Adrenal gland (tissue), 12 donors: ENCODE measurements around the gene ARID5B. TPM values are rescaled to one million over a fixed set of nuclear protein-coding genes. Genes with fewer than 3 reads are reported as not detected.

ENCODE experiments used
- DNase-seq, 7 donors: peaks; one replicate each; pipeline ENCODE4 v3.0.0-alpha.2; 2019 to 2020
- H3K27ac ChIP-seq, 5 donors: fragments of 200-600 bp; sonication (generic) in 4 of 5; 1 replicate in 3 of 5; 2 replicates in 2 of 5; pipeline versions ENCODE4 v1.5.1 to v1.8.0; 2016 to 2020; ENCODE audit warnings: mild to moderate bottlenecking in 1 of 5
- H3K27me3 ChIP-seq: fragments of 200-600 bp; 2 replicates; pipeline ENCODE4 v1.8.0; 2021
- H3K36me3 ChIP-seq, 2 donors: fragments of 200-600 bp; replicated peaks in 1 of 2; 1 replicate in 1 of 2; 2 replicates in 1 of 2; pipeline versions ENCODE4 v1.5.1 to v1.8.0; 2018 to 2022
- H3K4me1 ChIP-seq, 2 donors: fragments of 200-600 bp; replicated peaks in 1 of 2; 1 replicate in 1 of 2; 2 replicates in 1 of 2; pipeline versions ENCODE4 v1.5.1 to v1.8.0; 2018 to 2021
- H3K4me3 ChIP-seq, 4 donors: fragments of 200-600 bp; sonication (generic) in 3 of 4; one replicate each; pipeline ENCODE4 v1.5.1; 2016 to 2018
- H3K9me3 ChIP-seq, 3 donors: fragments of 200-600 bp; sonication (generic) in 1 of 3; replicated peaks in 1 of 3; 1 replicate in 2 of 3; 2 replicates in 1 of 3; pipeline versions ENCODE4 v1.5.1 to v1.8.0; 2016 to 2021
- POLR2A ChIP-seq, 2 donors: fragments of 450-650 bp; IDR thresholded peaks; one replicate each; pipeline ENCODE4 v1.6.1; 2017; ENCODE audit warnings: antibody characterized with exemption in 2 of 2, mild to moderate bottlenecking in 2 of 2, moderate library complexity in 1 of 2
- WGBS, 4 donors: extraction: QIAGEN DNeasy Blood & Tissue Kit in 2 of 4; methylation state at CpG; one replicate each; pipeline versions ENCODE4 v1.1.5 to v1.1.7; 2013 to 2017; 5-methylcytosine and 5-hydroxymethylcytosine counted together
- intact Hi-C, 2 donors: fragments of 100-400 bp; cut with DNase I; formaldehyde crosslinking; loops; one replicate each; pipeline versions ENCODE4 v1.14.1 to v1.15.0; 2022 to 2023
- polyA plus RNA-seq, 3 donors: library from polyadenylated mRNA; stranded (reverse); fragments of 200-250 nt in 2 of 3; fragments of 350-450 nt in 1 of 3; fragmentation: Illumina TruSeq in 1 of 3; extraction: RNeasy Lipid Tissue Mini Kit (QIAGEN cat#74804) in 1 of 3; gene quantifications; one replicate each; pipeline ENCODE4 v1.2.3, GENCODE V29; 2013 to 2014
- total RNA-seq, 9 donors: library from RNA; depleted of rRNA in 4 of 9; stranded (reverse); fragments of >200 nt in 4 of 9; fragments of 120-200 nt in 1 of 9; fragmentation: NEBNext Ultra II Directional in 1 of 9; extraction: Animal tissue kit (Norgen Biotek cat#: 25700) in 1 of 9; gene quantifications; one replicate each; pipeline versions ENCODE4 v1.1.0 to v1.2.4, GENCODE V29; 2013 to 2023
- TF ChIP-seq, protein P1 (sequence below), 6 experiments: fragments of 450-650 bp in 4 of 6; fragments of 200-600 bp in 2 of 6; sonication (generic) in 1 of 6; IDR thresholded peaks; 1 replicate in 5 of 6; 2 replicates in 1 of 6; pipeline versions ENCODE4 v1.5.1 to v1.8.0; 2016 to 2021; ENCODE audit warnings: antibody characterized with exemption in 6 of 6, mild to moderate bottlenecking in 2 of 6, moderate library complexity in 1 of 6
- donor health status: healthy with polysubstance abuse.
- donor health status: Bipolar disorder and iron deficiency.
- donor health status: DM: yes; HTN: yes; CAD: no.
- donor health status: DM: no; HTN: no; CAD: no.
- donor health status: DM: no; HTN: no; CAD: no.
- donor health status: DM: yes; HTN: yes; CAD: no.

Gene ARID5B
- total and polyA plus RNA-seq, 12 donors: 5.7 to 42.4 (median 23.8) TPM

DNA sequence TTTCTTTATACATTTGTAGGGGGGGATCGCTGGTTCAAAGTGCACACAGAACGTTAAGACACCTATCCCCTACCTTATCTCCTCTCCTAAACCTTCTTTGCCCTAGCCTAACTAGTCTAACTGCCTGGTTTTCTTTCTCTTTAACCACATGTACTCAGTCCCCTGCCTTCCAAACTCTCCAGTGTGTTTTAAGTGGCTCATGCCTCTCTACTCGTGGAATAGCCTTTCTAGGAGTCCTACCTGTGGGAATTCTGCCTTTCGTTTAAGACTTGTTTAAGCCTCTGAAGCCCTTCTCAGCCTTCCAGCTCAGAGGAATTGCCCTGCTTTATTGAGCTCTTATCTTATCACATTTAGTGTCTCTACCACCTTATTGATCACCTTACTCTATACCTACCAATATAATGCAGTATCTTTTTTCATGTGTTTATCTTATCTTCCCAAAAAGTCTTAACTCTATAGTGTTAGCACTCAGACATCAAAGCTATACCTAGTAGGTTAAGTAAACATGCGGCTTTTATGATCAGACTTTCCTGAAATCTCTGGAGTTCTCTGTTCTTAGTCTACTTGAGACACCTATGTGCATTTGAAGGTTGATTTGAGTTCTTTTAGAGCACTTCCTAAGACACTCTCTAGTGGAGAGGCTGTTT lies 50.7 kb downstream of the ARID5B start:
- WGBS, 4 donors: 94 to 96% (median 94%) methylated on average over 5 of the region's 5 CpGs
- Histone ChIP-seq H3K9me3 (no peaks in the 10 kb centered on the region), H3K4me1 (peaks cover 5 to 20% of the 10 kb centered on the region in 2 donors), H3K27ac (no peak overlapping the region), H3K27me3 (no peaks in the 10 kb centered on the region), H3K36me3 (no peaks in the 10 kb centered on the region), H3K4me3 (no peak overlapping the region)
- intact Hi-C loops: no loop called here
- no peak for DNase-seq
- no peak for TF ChIP-seq POLR2A (IDR thresholded peaks at IDR 0.05)
- TF ChIP-seq, protein P1, sequence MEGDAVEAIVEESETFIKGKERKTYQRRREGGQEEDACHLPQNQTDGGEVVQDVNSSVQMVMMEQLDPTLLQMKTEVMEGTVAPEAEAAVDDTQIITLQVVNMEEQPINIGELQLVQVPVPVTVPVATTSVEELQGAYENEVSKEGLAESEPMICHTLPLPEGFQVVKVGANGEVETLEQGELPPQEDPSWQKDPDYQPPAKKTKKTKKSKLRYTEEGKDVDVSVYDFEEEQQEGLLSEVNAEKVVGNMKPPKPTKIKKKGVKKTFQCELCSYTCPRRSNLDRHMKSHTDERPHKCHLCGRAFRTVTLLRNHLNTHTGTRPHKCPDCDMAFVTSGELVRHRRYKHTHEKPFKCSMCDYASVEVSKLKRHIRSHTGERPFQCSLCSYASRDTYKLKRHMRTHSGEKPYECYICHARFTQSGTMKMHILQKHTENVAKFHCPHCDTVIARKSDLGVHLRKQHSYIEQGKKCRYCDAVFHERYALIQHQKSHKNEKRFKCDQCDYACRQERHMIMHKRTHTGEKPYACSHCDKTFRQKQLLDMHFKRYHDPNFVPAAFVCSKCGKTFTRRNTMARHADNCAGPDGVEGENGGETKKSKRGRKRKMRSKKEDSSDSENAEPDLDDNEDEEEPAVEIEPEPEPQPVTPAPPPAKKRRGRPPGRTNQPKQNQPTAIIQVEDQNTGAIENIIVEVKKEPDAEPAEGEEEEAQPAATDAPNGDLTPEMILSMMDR (IDR thresholded peaks at IDR 0.05): no peak

DNA sequence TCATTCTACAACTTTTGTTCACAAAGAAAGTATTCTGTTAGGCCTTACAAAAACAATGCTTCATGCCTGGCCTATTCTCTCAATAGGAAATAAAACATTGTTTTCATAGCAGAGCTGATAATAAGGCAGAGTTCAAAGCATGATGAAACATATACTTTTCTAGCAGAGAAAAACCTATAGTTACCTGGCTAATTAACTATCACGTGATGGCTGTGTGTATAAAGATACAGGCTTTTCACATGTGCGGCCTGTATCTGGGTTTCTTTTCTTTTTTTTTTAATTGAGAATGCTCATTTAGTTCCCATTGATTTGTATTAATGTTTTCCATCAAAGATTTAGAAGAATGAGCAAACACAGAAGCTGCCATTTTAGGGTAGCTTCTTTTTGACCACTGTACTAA lies 51.7 kb downstream of the ARID5B start:
- no peak overlapping the region for H3K27ac ChIP-seq
- no peaks in the 10 kb centered on the region for H3K36me3 ChIP-seq
- 86 to 96% (median 92%) methylated on average over 2 of the region's 2 CpGs for WGBS, 4 donors

DNA sequence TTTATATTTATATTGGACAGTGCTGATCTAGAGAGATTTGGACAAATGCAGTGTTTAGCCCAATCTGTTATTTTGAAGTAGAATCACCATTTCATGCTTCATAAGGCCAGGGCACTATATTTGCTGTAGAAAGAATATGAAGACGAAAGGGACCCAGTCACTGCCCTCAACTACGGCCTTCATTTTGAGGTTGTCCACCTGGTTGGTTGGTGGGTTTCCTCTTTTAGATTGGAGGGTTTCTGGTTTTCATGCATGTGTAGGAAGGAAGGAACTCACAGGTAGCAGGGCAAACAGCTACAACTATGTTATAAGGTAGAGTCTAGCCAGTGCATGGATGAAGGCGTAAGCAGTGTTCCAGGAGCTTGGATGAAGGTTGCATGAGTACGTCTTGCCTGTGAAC lies 56.3 kb downstream of the ARID5B start:
- H3K36me3 ChIP-seq: no peaks in the 10 kb centered on the region
- WGBS, 4 donors: 96 to 99% (median 97%) methylated on average over 4 of the region's 4 CpGs
- no peaks in the 10 kb centered on the region for H3K4me1 ChIP-seq
- no peak overlapping the region for H3K27ac ChIP-seq
- no peaks in the 10 kb centered on the region for H3K9me3 ChIP-seq
- H3K4me3 ChIP-seq: no peak overlapping the region
- no peak for DNase-seq
- no peak for TF ChIP-seq POLR2A (IDR thresholded peaks at IDR 0.05)
- TF ChIP-seq, protein P1 (IDR thresholded peaks at IDR 0.05): no peak
- no peaks in the 10 kb centered on the region for H3K27me3 ChIP-seq
- intact Hi-C loops: no loop called here

More for the DNA sequence above, 51.7 kb downstream of the ARID5B start:
- H3K9me3 ChIP-seq: no peaks in the 10 kb centered on the region
- peaks cover 5 to 20% of the 10 kb centered on the region in 2 donors for H3K4me1 ChIP-seq
- intact Hi-C loops: no loop called here
- H3K27me3 ChIP-seq: no peaks in the 10 kb centered on the region
- H3K4me3 ChIP-seq: no peak overlapping the region
- DNase-seq: no peak
- TF ChIP-seq, protein P1 (IDR thresholded peaks at IDR 0.05): no peak

DNA sequence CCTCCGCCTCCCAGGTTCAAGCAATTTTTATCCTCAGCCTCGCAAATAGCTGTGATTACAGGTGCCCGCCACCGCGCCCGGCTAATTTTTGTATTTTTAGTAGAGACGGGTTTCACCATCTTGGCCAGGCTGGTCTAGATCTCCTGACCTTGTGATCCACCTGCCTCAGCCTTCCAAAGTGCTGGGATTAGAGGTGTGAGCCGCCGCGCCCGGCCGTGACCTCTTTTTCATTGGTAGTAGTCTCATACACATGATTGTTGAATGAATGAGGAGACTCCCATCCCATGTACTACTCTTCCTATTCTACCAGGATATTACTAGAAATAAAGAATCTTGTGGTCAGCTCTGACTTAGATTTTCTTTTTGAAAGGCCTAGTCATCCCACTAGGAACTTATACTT lies 56.8 kb downstream of the ARID5B start:
- no peak overlapping the region for H3K27ac ChIP-seq
- TF ChIP-seq POLR2A (IDR thresholded peaks at IDR 0.05): no peak
- TF ChIP-seq, protein P1 (IDR thresholded peaks at IDR 0.05): no peak
- no peak overlapping the region for H3K4me3 ChIP-seq
- DNase-seq: no peak
- H3K27me3 ChIP-seq: no peaks in the 10 kb centered on the region
- intact Hi-C loops: no loop called here
- WGBS, 4 donors: 98 to 99% (median 98%) methylated on average over 12 of the region's 12 CpGs
- no peaks in the 10 kb centered on the region for H3K4me1 ChIP-seq
- no peaks in the 10 kb centered on the region for H3K9me3 ChIP-seq
- H3K36me3 ChIP-seq: no peaks in the 10 kb centered on the region
